Measurements from ENCODE around the gene TCP1.

Gene TCP1

GRCh38 chr6:159759645-159760044 lies 29.8 kb downstream of the TCP1 start (continued):
- TF ChIP-seq TCF7L2 (IDR thresholded peaks at IDR 0.05; ENCODE audit: borderline replicate concordance, low read depth, low read length) = no peak
- TF ChIP-seq ZNF792 (tag by site-specific recombination; IDR thresholded peaks at IDR 0.05) = no peak
- 0 out of 2 replicates have a peak, but pooled peaks have one; percentile 20 for TF ChIP-seq ZNF2 (tag by site-specific recombination; IDR thresholded peaks at IDR 0.05)
- TF ChIP-seq ZNF433 (tag by site-specific recombination; IDR thresholded peaks at IDR 0.05; ENCODE audit: low read depth) = no peak
- TF ChIP-seq GLI2 (tag by site-specific recombination; IDR thresholded peaks at IDR 0.05; ENCODE audit: borderline replicate concordance, low read depth) = no peak
- no peak for TF ChIP-seq ZNF16 (tag by site-specific recombination; IDR thresholded peaks at IDR 0.05; ENCODE audit: low read depth)
- no peak for TF ChIP-seq ZNF704 (tag by site-specific recombination; IDR thresholded peaks at IDR 0.05)
- no peak for TF ChIP-seq ZNF324 (tag by site-specific recombination; IDR thresholded peaks at IDR 0.05)
- TF ChIP-seq MZF1 (tag by site-specific recombination; IDR thresholded peaks at IDR 0.05; ENCODE audit: borderline replicate concordance) = no peak
- TF ChIP-seq ZEB2 (tag by site-specific recombination; IDR thresholded peaks at IDR 0.05) = peak; percentile 58; the same call in 1 of the 2 replicates
- TF ChIP-seq ZNF132 (tag by site-specific recombination; IDR thresholded peaks at IDR 0.05; ENCODE audit: borderline replicate concordance) = no peak
- 0 out of 2 replicates have a peak, but pooled peaks have one; percentile 13 for TF ChIP-seq TRIM28 (IDR thresholded peaks at IDR 0.05; ENCODE audit: borderline replicate concordance, low read length)
- TF ChIP-seq ZSCAN18 (tag by site-specific recombination; IDR thresholded peaks at IDR 0.05) = no peak
- TF ChIP-seq ZNF580 (tag by site-specific recombination; IDR thresholded peaks at IDR 0.05) = no peak
- TF ChIP-seq ZNF18 (tag by site-specific recombination; IDR thresholded peaks at IDR 0.05) = no peak
- no peak for TF ChIP-seq ZNF398 (tag by site-specific recombination; IDR thresholded peaks at IDR 0.05)
- no peak for TF ChIP-seq ZNF488 (tag by site-specific recombination; IDR thresholded peaks at IDR 0.05)
- no peak for TF ChIP-seq SALL2 (tag by site-specific recombination; IDR thresholded peaks at IDR 0.05; ENCODE audit: borderline replicate concordance)
- TF ChIP-seq ZNF19 (tag by site-specific recombination; IDR thresholded peaks at IDR 0.05; ENCODE audit: low read depth) = no peak
- peak; percentile 59; the same call in 1 of the 2 replicates for TF ChIP-seq INSM2 (tag by site-specific recombination; IDR thresholded peaks at IDR 0.05)
- 0 out of 2 replicates have a peak, but pooled peaks have one; percentile 31 for TF ChIP-seq ZNF639 (tag by site-specific recombination; IDR thresholded peaks at IDR 0.05)
- TF ChIP-seq ZNF530 (tag by site-specific recombination; IDR thresholded peaks at IDR 0.05; ENCODE audit: low read depth) = no peak
- TF ChIP-seq ZNF366 (tag by site-specific recombination; conservative IDR thresholded peaks at IDR 0.05) = peak; percentile 22; the same call in 1 of the 2 replicates
- no peak for TF ChIP-seq ZNF23 (tag by site-specific recombination; IDR thresholded peaks at IDR 0.05; ENCODE audit: borderline replicate concordance)
- no peak for TF ChIP-seq ZNF654 (tag by site-specific recombination; IDR thresholded peaks at IDR 0.05; ENCODE audit: low read depth)
- TF ChIP-seq SP7 (tag by site-specific recombination; IDR thresholded peaks at IDR 0.05) = peak; percentile 91
- no peak for TF ChIP-seq GLIS1 (tag by site-specific recombination; IDR thresholded peaks at IDR 0.05)
- TF ChIP-seq ZNF138 (tag by site-specific recombination; IDR thresholded peaks at IDR 0.05; ENCODE audit: borderline replicate concordance) = no peak
- no peak for TF ChIP-seq ZNF473 (tag by site-specific recombination; IDR thresholded peaks at IDR 0.05)
